Ovary (tissue), 3 donors: ENCODE results near the gene SURF6.

Source experiments
- CTCF ChIP-seq, 3 donors: fragments of 450-650 bp in 2 of 3; fragments of 200-600 bp in 1 of 3; IDR thresholded peaks; one replicate each; pipeline versions ENCODE4 v1.5.1 to v1.8.0; 2016 to 2022; ENCODE audit warnings: antibody characterized with exemption in 3 of 3, mild to moderate bottlenecking in 1 of 3
- EP300 ChIP-seq: sonication (generic); formaldehyde crosslinking; IDR thresholded peaks from one replicate; pipeline ENCODE4 v1.6.1; 2017; ENCODE audit warnings: antibody characterized with exemption
- POLR2A ChIP-seq: fragments of 450-650 bp; IDR thresholded peaks from one replicate; pipeline ENCODE4 v1.6.1; 2017; ENCODE audit warnings: antibody characterized with exemption, mild to moderate bottlenecking, moderate library complexity
- donor health status: DM: no; HTN: no; CAD: no.

DNA sequence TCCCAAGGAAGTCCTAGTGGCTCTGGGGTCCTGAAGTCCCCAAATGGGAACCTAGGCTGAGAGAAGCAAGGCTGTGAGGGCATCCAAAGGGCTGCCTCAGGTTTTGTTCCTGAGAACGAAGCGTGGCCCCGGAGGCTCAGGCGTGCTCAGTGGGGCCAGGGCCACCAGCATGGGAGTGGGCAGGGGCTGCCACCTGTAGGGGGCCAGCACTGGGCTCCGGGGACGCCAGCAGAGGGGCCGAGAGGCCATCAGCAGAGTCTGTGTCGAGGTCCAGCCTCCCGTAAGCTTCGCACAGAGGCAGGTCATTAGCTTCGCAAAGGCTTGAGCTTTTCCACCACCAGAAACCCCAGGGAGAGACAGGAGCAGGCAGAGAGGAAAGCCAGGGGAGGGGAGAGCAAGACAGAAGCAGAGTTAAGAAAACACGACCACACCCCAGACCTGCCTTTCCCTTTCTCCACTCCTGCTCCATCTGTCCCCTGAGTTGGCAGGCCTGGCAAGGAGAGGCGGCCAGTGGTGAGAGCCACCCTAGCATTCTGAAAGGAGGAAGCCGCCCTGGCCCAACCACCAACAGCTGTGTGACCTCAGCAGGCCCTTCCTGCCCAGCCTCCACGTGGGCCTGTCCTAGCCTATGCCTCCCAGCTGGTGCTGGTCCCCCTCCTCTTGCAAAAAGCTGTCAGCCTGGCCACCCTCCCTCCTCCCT is 5.5 kb upstream of the SURF6 start:
- TF ChIP-seq POLR2A (no peak), CTCF (IDR thresholded peaks at IDR 0.05) (no peak), EP300 (no peak)
